HL-60 (cell line): ENCODE results near the gene TOR1A.

Source experiments
- DNase-seq, 2 experiments: peaks; one replicate each; pipeline ENCODE4 v3.0.0-alpha.2; 2010 to 2020; ENCODE audit warnings: low read depth in 1 of 2, low spot score in 1 of 2
- H3K27ac ChIP-seq: fragments of 250-450 bp; sonication (Bioruptor Pico); replicated peaks from 2 replicates; pipeline ENCODE4 v1.5.1; 2020; ENCODE audit warnings: mild to moderate bottlenecking, moderate library complexity
- H3K27me3 ChIP-seq: fragments of 250-450 bp; sonication (Bioruptor Pico); 2 replicates; pipeline ENCODE4 v1.5.1; 2021; ENCODE audit warnings: mild to moderate bottlenecking, moderate library complexity; ENCODE audit not compliant: insufficient read depth, poor library complexity, severe bottlenecking
- H3K4me3 ChIP-seq: replicated peaks from 2 replicates; pipeline ENCODE4 v1.5.1; 2011; ENCODE audit warnings: mild to moderate bottlenecking, control low read depth, low read length; ENCODE audit not compliant: insufficient read depth
- CTCF ChIP-seq: IDR thresholded peaks from one replicate; pipeline ENCODE4 v1.5.1; 2011; ENCODE audit warnings: low read length, control low read depth, inconsistent platforms; ENCODE audit not compliant: insufficient read depth
- GABPA ChIP-seq: IDR thresholded peaks from 2 replicates; pipeline ENCODE4 v1.6.1; 2012; ENCODE audit warnings: low read depth
- POLR2AphosphoS5 ChIP-seq: IDR thresholded peaks from 2 replicates; pipeline ENCODE4 v1.6.1; 2012; ENCODE audit warnings: low read depth
- REST ChIP-seq: IDR thresholded peaks from 2 replicates; pipeline ENCODE4 v1.6.1; 2012; ENCODE audit warnings: low read depth; ENCODE audit not compliant: insufficient replicate concordance
- SPI1 ChIP-seq: IDR thresholded peaks from 2 replicates; pipeline ENCODE4 v1.6.1; 2012; ENCODE audit warnings: low read depth, mild to moderate bottlenecking, borderline replicate concordance

TOR1A gene

GRCh38 chr9:129781981-129782380 is 42.0 kb downstream of the TOR1A start:
- no peaks in the 10 kb centered on the region for H3K27me3 ChIP-seq
- DNase-seq = no peak
- no peak overlapping the region for H3K27ac ChIP-seq
- no peak overlapping the region for H3K4me3 ChIP-seq
- TF ChIP-seq GABPA = no peak

- DNase-seq = no peak
- H3K27me3 ChIP-seq = no peaks in the 10 kb centered on the region
- H3K27ac ChIP-seq = no peak overlapping the region
- no peak overlapping the region for H3K4me3 ChIP-seq
- TF ChIP-seq POLR2AphosphoS5 (no peak), SPI1 (no peak), GABPA (no peak), CTCF (no peak), REST (no peak)
These were observed 42.8 kb downstream of the TOR1A start for GRCh38 chr9:129781131-129781530.

- no peak for TF ChIP-seq SPI1
- TF ChIP-seq POLR2AphosphoS5 = no peak
- TF ChIP-seq CTCF = no peak
- no peak for TF ChIP-seq REST
- TF ChIP-seq GABPA = no peak
- Histone ChIP-seq H3K4me3 (no peak overlapping the region), H3K27me3 (no peaks in the 10 kb centered on the region), H3K27ac (no peak overlapping the region)
- no peak for DNase-seq
These were observed 44.3 kb downstream of the TOR1A start for GRCh38 chr9:129779560-129780190.

- H3K27me3 ChIP-seq = no peaks in the 10 kb centered on the region
- DNase-seq = no peak
- TF ChIP-seq GABPA (no peak), POLR2AphosphoS5 (no peak), REST (no peak), SPI1 (no peak), CTCF (no peak)
- no peak overlapping the region for H3K27ac ChIP-seq
- no peak overlapping the region for H3K4me3 ChIP-seq
These were observed 45.5 kb downstream of the TOR1A start for GRCh38 chr9:129778469-129778868.
